HG03103 (cell line): ENCODE results near the gene OR5V1.
"Not testable (repeated sequence)": the region's sequence is repeated elsewhere in the genome, so short reads cannot be mapped to it uniquely, and the experiment has no call there.

Experiments used
- ATAC-seq: cut with Tn5 transposase; IDR thresholded peaks from one replicate; pipeline ENCODE4 v1.9.1; 2021; ENCODE audit warnings: low read depth; ENCODE audit not compliant: unreplicated experiment

Gene OR5V1

GRCh38 chr6:29368765-29369164 lies at the start of gene OR5V1:
TSS of gene OR5V1 (minus strand) at chr6:29368865. CDS start at chr6:29356195, 12,670 bp downstream.
- ATAC-seq, result no peak

DNA sequence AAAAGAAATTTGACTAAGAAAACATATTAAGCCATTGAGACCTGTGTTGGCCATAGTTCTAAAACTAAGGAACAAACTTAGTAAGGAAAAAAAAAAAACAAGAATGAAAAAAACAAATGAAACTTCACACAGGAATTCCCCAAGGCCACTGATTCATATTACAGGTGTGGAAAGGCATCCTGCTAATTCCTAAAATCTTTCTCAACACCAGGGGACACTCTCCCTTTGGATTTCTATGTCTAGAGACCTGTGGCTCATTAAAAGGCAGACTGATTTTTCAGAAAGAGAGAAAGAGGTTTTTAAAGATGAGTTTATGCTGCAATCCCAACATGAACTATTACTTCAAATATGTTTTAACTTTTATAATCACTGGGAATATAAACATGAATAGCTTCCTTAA lies 45.9 kb upstream of the OR5V1 start, which contains the start of gene OR12D1:
Gene OR12D1, plus strand, starts transcription at position 341 of the 400 bp plus-strand sequence.
- ATAC-seq, result no peak

DNA sequence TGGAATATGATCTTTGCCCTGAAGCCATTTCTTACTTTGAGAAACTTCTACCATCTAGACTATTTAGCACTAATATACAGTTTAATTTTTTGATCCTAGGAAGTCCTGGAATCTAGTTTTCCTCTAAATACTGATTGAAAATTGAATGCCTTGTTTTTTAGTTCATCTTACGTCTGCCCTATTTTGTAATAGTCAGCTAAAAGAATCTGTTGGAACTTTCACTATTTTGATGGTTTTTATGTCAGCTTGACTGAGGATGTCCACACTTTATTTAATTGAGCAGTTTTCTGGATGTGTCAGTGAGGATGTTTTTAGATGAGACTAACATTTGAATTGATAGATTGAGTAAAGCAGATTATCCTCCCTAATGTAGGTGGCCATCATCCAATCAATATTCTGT lies 35.1 kb upstream of the OR5V1 start:
- no peak for ATAC-seq

GRCh38 chr6:29399525-29399924 lies 30.9 kb upstream of the OR5V1 start:
- ATAC-seq, result no peak

- no peak for ATAC-seq
Observed at GRCh38 chr6:29395331-29395730, 26.7 kb upstream of the OR5V1 start, which contains the start of gene OR12D2. TSS of gene OR12D2 (plus strand) at chr6:29395631. CDS start at chr6:29396700, 1,069 bp downstream.

DNA sequence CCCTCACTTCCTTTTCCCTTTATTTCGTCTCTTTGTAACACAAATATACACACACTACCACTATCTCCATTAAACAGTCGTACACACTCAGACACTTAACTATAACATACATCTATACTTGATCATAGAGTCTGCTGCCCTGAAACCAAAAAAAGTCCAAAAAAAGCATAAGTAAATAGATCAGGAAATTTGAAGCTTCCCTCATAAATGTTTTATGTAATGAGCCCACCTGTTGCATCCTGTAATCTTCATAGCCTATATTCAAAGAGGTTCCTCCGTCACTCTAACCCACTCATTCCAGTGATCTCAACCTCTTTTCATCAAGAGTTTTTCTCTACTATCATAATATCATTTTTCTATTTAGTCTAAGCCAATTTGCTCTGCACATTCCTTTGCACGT lies 19.9 kb upstream of the OR5V1 start:
- ATAC-seq, result no peak

DNA sequence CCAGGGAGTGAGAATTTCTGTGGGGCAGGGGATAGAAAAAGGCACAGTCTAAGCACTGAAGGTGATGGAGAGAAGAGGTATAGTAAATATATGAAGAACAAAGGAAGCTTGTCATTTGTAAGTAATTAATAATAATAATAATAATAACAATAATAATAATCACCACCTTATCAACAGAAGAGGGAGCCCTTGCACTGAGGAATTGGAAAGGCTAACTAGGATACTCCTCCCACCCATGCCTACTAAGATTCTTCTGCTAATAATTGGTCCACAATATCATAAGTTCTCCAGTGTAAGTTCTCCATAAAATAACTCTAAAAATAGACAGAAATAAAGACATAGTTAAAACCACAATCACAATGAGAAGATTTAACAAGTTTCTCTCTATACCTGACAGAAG lies 7.3 kb upstream of the OR5V1 start:
- ATAC-seq, result no peak

DNA sequence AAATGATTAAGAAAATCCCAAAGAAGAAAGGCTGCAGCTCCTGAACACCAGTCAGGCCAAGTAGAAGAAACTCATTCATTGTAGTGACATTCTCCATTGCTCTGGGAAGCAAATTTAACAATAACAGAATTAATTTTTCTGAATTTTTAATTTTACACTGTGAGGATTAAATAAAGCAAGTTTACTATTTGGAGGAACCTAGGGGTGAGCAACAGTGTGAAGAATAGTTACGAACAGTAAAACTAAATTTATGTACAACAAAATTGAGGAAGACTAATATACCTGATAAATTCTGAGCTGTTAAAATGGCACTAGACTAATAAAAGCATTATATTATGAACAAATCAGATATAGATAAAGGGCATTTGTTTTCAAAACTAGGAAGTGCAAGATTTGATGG lies 6.5 kb upstream of the OR5V1 start, which contains the start of gene OR12D3:
Gene OR12D3, minus strand, starts transcription at position 101 of the 400 bp plus-strand sequence. Its CDS starts 4 bp downstream, at position 97.
- ATAC-seq, result no peak

GRCh38 chr6:29355603-29356002 lies 13.1 kb downstream of the OR5V1 start:
- ATAC-seq, result no peak

DNA sequence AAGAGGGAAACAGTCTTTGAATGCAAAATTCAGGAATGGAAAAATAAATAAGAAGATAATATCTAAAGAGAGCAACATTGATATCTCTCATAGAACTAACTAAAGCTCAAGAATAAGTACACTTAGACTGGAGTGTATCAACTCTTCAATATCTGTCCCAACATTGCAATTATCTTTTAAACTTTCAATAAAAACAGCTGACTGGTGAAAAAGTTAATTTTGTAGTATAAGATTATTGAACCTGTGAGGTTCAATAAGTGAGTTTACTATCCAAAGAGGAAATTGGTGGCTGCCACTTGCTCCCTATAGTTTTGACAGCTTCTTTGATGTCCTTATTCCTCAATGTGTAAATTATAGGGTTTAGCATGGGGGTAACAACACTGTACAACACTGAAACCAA lies 13.7 kb downstream of the OR5V1 start:
- ATAC-seq, result no peak

DNA sequence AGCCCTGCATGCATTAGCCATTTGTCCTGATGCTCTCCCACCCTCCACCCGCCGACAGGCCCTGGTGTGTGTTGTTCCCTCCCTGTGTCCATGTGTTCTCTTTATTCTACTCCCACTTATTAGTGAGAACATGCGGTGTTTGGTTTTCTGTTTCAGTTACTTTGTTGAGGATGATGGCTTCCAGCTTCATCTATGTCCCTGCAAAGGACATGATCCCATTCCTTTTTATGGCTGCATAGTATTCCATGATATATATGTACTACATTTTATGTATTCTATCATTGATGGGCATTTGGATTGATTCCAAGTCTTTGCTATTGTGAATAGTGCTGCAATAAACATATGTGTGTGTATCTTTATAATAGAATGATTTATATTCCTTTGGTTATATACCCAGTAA lies 19.3 kb downstream of the OR5V1 start:
- not testable (repeated sequence) for ATAC-seq

GRCh38 chr6:29345380-29345779 lies 23.3 kb downstream of the OR5V1 start:
- no peak for ATAC-seq

GRCh38 chr6:29336269-29336668 lies 32.4 kb downstream of the OR5V1 start:
- ATAC-seq, result no peak

GRCh38 chr6:29332676-29333075 lies 36.0 kb downstream of the OR5V1 start:
- ATAC-seq, result no peak

GRCh38 chr6:29325777-29326176 lies 42.9 kb downstream of the OR5V1 start:
- no peak for ATAC-seq

GRCh38 chr6:29323332-29323731 lies 45.3 kb downstream of the OR5V1 start:
- not testable (repeated sequence) for ATAC-seq

GRCh38 chr6:29319931-29320330 lies 48.7 kb downstream of the OR5V1 start:
- no peak for ATAC-seq
